SIG-M5 (cell line): ENCODE measurements around the gene HCRTR2.
"Not testable (repeated sequence)": the region's sequence is repeated elsewhere in the genome, so short reads cannot be mapped to it uniquely, and the experiment has no call there.

Experiments used
- DNase-seq: peaks from one replicate; lab custom pipeline; 2025; lab: John Stamatoyannopoulos, UW

Gene HCRTR2

GRCh38 chr6:55174211-55175026 lies at the start of gene HCRTR2:
Gene HCRTR2, plus strand, starts transcription at chr6:55174515. Its CDS starts 73 bp downstream, at chr6:55174588.
- DNase-seq: no peak

GRCh38 chr6:55130806-55131324 lies 43.5 kb upstream of the HCRTR2 start:
- DNase-seq: no peak

- DNase-seq: no peak
These were observed 42.7 kb upstream of the HCRTR2 start for GRCh38 chr6:55131616-55132015.

- no peak for DNase-seq
These were observed 37.4 kb upstream of the HCRTR2 start for GRCh38 chr6:55136916-55137315.

DNA sequence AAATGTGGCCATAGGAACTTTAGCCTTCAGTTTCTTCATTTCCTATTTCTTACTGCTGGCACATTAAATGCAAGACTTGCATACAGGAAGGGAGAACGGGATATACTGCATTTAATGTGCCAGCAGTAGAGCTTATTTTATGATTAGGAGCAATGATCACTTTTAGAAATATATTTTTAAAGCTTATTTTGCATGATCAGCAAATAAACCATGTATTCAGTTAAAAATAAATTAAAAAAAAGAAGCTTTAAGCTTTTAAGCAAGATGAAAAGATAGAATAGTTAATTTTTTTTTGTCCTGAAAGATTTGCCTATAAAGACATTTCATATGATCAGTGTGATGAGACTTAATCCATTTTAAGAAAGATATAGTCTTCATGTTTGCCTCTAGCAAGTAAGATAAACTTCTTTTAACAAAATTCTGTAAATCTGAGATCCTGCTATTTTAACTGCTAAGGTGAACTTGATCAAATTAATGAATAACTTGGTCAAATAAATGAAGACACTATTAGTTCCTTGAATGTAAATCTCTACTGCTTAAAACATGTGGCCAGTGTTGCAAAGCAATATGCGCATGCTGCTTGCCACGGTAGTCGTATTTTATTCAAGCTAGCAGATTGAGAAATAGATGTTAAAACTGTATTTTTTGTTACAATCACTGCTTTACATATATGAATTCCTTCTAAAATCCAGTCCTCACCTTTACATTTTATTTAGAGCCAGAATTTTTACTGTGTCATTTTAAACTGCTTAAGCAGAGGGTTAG lies 36.2 kb upstream of the HCRTR2 start:
- no peak for DNase-seq

GRCh38 chr6:55141611-55142010 lies 32.7 kb upstream of the HCRTR2 start:
- no peak for DNase-seq

DNA sequence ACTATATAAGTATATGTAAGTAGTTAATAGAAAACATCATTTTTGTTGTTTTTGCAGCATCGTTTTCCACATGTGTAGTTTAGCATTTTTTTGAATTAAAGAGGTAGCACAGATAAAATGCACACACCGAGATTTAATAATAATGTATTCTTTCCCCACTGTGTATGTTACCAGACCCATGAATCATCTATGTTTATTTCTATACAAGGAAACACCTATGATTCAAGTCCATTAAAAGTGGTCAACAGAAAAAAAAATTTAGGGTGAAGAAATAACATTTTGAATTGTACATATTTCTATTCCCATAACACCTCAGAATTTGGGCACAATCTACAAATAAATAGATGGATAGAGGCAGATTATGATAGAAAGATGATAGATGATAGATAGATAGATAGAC lies 31.7 kb upstream of the HCRTR2 start:
- DNase-seq: no peak

- DNase-seq: no peak
These were observed 21.0 kb upstream of the HCRTR2 start for GRCh38 chr6:55153284-55153683.

GRCh38 chr6:55158784-55159183 lies 15.5 kb upstream of the HCRTR2 start:
- not testable (repeated sequence) for DNase-seq

- no peak for DNase-seq
These were observed 6.5 kb upstream of the HCRTR2 start for GRCh38 chr6:55167860-55168259.

- no peak for DNase-seq
These were observed 1.0 kb downstream of the HCRTR2 start for GRCh38 chr6:55175078-55176049.

DNA sequence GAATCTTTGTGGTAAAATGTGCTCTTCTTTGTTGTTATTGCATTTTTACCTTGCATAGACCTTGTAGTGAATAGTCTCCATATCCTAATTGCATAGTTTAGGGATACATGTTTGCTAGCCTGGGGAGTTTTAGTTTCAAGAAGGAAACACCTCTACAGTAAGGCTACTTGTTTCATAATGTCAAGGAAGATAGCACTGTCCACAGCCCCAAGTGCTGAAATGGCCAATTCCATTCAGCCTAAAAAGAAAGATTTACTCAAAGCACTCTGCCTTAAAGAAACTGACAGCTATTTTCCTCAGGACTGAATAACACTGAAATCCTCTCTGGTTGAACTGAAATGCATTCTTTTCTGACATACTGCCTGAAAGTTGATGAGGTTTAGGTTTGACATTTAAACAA lies 2.6 kb downstream of the HCRTR2 start:
- DNase-seq: no peak

GRCh38 chr6:55180258-55180657 lies 5.9 kb downstream of the HCRTR2 start:
- DNase-seq: no peak

GRCh38 chr6:55182016-55182650 lies 7.8 kb downstream of the HCRTR2 start:
- no peak for DNase-seq

DNA sequence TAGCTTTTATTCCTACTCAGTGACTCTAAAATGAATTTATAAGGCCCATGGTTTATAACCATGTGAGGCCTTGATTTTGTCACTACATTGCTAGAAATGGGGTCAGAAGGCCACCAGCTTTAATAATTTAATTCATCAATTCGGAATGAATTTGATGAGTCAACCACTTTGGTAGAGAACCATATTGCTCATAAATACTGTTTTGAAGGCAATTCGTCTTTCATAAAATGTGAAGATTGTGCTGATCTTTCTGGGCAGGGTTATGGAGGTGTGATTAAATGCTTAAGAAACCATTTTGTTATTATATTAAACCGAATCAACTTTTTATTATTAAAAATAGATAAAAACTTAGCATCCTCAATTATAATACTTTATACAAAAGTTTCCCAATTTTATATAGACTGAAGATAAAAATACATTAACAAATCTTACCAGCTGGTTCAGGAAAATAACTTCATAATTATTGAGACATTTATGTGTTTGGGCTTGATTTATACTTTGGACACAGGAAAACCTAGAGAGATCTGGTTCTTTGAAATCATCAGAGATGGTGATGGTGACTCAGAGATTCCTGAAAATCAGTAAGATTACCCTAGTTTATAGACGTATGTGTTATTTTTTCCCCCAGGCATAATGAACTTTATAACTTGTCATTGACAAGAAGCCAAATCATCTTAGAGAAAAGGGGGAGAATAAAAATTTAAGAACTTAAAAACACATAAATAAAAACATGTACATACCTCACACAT lies 10.6 kb downstream of the HCRTR2 start:
- no peak for DNase-seq

GRCh38 chr6:55198715-55199114 lies 24.4 kb downstream of the HCRTR2 start:
- DNase-seq: no peak

- DNase-seq: no peak
These were observed 24.9 kb downstream of the HCRTR2 start for GRCh38 chr6:55199239-55199638.

GRCh38 chr6:55208478-55209458 lies 34.5 kb downstream of the HCRTR2 start:
- no peak for DNase-seq

DNA sequence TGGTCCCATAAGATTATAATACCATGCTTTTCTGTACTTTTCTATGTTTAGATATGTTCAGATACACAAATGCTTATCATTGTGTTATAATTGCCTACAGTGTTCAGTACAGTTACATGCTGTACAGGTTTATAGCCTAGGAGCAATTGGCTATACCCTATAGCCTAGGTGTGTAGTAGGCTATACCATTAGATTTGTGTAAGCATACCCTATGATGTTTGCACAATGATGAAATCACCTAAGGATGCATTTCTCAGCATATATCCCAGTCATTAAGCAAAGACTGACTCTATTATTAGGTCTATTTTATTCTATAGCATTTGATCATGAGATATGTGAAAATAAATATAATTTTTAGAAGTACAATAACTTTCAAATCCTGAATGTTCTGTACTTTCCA lies 36.6 kb downstream of the HCRTR2 start:
- no peak for DNase-seq
